NCI-H1694 (cell line): ENCODE measurements around the gene EPN2.

Experiments
- DNase-seq: peaks from one replicate; lab custom pipeline; 2025; lab: John Stamatoyannopoulos, UW

The EPN2 gene

DNA sequence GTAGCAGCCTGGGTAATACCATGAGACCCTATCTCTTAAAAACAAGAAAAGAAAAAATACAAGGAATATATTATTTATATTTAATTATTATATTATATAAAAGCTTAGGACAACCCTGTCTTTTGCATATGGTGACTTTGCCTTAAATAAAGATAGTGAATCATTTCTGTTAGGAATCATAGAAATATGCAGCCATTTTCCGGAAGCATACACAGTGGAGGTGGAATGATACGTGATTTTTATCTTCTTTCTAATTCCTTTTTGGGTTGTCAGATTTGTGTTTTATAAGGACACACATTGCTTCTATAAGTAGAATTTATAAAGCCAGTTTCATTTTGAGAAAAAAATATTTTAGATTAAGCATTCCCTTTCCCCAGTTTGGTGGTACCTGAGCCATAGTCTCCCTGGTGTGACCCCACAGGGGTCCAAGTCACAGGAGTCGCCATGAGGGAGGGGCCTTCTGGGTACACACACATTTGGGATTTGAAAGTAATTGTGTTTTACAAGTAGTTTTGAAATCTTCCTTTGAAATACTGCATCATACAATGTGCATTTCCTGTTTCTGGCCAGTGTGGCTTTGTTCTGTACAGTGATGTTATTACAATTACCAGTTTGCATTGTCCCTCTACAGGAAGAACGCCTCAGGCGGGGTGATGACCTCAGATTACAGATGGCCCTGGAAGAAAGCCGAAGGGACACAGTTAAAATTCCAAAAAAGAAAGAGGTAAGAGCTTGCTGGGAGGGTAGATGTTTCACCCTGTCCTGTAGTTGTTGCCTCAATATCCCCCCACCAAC lies 74.5 kb downstream of the EPN2 start:
- DNase-seq, result no peak

DNA sequence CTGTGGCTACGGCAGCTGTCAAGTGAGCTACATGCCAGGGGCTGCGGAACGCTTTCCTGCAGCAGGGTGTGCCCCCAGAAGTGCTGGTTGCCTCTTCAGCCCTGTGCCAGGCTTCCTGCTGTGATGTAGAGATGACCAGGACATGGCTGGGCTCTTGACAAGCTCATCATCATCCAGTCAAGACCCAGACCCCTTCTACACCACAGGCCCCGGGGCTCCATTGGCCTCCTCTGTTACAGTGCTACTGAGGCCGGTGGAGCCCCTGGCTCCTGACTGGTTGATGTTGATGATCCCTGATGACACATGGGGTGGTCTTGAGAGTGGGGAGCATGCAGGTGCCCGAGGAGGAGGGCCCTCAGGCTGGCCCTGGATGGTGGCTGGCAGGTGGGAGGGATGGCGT lies 75.2 kb downstream of the EPN2 start:
- DNase-seq, result no peak

DNA sequence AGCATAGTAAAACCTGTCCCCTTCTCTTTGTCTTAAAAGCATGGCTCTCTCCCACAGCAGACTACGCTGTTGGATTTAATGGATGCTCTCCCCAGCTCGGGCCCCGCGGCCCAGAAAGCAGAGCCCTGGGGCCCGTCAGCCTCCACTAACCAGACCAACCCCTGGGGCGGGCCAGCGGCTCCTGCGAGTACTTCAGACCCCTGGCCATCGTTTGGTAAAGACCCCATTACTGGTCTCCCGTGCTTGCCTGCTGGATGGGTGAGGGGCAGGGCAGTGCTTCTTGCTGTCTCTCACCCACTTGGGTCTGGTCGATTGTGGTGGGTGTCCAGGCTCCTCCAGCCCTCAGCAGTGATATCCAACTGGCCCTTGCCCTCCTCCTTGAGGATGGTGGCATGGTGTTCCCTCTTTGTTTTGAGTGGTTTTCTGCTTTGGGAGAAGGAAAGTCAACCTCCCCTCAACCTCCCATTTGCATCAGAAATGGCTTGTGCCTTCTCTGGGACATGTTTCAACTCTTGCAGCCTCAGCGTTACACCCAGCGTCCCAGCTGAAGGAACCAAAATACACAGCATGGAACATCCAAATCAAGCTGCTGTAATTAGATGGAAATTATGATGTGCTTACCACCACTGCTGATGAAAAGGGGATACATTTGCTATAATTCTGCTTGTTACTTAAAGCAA lies 76.0 kb downstream of the EPN2 start:
- DNase-seq, result no peak

DNA sequence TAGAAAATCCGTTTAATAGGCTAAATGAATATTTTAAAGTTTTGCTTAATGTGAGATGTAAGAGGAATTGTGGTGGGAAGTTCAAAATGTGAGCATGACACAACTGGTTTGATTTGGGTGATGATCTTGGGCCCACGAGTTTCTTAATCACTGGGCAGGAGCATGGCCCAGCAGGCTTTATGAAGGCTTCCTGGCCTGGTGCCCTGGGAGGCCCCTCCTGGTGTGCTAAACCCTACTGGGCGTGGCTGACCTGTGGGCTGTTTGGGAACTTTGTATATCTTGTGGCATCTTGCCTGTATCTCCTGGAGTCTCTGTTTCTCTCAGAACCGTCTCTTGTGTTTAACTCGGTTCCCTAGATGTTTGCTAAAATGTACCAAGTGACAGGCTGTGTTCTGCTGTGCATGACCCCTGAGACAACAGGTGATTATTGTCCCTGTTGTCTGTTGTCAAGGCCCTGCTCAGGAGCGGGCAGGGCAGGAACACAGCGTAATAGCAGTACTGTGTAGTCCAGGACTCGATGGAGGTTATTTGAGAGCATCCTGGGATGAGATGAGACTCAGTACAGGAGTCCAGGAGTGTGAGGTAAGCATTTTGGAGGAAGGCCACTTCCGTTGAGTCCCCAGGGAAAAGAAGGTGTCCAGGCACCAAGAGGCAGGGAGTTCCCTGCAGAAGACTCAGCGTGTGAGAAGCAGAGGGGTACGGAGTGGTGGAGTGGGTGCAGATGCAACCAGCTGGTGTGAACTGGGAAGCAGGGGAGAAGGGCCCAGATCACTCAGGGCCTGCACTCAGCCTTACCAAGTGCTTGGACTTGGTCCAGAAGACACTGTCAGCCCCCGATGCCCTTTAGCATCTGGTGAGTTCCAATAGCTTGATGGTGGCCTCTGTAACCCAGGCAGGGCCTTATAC lies 76.8 kb downstream of the EPN2 start:
- DNase-seq, result no peak

DNA sequence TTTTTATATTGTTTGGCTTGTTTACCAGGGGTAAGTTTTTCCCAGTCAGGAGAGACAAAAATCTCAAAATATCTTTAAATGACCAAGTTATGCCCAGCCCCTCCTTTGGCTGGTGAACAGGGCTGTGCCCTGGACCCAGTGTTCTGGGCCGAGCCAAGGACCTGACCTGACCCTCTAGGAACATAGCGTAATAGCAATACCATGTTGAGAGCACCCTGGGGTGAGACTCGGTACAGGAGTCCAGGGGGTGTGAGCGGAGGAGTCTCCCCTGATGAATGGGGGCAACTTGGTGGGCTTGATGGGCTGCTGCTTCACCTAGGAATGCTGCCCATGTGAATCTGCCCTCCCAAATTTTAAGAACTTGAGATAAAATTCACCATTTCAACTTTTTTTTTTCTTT lies 77.9 kb downstream of the EPN2 start:
- no peak for DNase-seq

DNA sequence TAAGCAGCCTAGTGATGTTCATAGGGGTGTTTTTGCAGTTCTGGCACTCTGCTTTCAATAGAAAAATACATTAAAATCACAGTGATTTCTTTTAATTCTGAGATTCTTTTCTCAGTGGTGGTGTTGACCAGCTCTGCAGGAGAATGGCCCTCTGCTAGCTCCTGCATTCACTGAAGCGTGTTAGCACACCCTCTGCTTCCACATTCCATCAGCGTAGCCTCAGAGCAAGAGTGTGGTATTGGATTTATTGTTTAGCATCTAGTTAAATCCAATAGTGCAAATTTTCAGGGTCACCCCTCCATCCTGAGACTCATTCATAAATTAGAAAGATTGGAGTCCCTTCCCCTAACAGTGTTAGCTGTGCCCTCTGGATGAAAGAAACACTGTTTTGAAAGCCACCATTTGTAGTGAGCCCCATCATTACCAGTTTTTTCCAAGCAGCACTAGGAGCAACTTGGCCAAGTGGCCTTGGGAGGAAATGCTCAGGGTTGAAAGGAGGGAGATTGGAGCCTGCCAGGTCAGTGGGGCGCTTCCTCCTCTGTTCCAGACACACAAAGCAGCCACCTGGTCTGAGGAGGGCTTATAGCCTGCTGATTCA lies 79.7 kb downstream of the EPN2 start:
- DNase-seq, result no peak

DNA sequence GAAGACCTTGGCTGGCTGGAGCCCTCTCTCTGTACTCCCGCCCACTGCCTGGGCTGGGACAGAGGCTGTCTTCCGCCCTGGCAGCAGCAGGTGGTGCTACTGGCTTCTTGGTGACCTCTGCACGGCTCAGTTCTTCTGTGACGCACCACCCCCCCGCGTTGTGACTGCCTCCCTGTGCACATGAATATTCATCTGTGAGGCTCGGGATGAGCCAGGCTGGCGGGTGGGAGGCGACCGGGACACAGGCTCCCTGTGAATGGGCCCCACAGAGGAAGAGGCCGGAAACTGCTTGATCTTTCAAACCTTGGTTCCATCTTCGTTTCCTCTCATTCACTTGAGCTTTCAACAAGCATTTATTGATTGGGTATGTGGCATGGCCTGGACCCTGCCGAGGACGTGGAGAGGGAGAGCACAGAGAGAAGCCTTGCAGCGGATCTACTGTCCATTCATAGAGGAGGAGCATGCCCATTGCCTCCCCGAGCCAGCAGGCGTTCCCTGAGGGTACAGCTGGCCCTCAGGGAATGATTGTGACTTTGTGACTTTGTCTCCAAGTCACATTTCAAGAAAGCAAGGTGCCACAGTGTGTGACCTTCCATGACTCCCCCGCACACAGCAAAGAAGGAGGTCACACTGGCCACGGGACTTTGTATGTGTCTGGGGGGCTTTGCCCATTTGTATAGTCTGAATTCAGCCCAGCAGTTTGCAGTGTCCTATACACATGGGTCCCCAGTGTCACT lies 80.4 kb downstream of the EPN2 start:
- DNase-seq, result no peak

DNA sequence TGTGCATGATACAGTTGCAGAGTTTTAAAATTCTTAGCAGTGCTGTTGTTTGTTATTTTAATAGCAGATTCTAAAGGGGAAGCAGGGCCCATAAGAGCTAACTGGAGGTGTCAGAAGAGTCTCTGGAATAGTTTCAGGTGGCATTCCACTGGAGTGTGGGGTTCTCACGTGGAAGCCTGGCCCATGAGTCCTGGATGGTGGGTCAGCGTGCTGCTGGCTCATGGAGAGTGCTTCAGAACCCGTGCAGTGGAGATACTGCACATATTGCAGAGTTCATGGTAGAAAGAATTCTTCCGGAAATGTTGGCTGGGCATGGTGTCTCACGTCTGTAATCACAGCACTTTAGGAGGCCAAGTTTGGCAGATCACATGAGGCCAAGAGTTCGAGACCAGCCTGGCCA lies 81.4 kb downstream of the EPN2 start:
- no peak for DNase-seq

DNA sequence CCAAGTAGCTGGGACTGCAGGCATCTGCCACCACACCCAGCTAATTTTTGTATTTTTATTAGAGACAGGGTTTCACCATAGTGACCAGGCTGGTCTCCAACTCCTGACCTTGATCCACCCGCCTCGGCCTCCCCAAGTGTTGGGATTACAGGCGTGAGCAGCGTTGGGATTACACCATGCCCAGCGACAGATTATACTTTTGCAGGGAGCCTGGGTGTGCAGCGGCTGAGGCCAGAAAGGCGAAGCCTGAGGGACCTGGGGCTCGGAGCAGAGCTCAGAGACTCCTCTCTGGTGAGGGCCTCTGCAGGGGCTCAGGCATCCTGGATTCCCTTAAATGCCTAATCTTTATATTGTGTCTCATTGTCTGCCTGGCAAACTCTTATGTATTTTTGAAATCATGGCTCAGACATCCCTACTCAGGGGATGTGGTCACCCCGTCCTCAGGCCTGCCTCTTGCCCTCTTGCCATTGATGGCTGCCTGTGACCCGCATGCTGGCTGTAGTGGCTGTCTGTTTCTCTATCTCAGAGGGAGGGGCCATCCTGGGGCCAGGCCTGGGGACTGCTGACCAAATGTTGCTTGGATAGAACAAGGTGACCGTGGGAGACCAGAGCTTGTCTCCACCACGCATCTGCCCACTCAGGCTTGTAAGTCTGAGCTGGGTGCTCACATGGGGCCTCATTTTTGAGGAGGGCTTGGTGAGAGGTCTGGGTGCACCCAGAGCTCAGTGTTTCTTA lies 82.8 kb downstream of the EPN2 start:
- no peak for DNase-seq

DNA sequence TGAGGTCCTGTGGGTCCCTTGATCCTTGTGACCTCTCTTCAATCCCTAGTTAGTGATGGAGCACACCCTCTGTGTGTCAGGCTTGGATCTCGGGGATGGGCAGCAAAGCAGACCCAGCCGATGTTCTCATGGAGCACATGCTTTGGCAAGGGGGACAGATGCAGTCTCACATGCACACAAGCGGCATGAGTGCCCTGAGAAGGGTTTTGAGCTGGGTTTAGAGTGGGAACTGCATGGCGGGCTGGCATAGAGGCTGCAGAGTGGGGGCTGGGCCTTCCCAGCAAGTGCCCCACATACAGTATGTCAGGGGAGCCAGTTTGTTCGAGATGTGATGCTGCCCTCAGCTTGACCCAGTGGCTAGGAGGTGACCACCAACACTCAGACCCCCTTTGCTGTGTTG lies 83.7 kb downstream of the EPN2 start:
- DNase-seq, result no peak

DNA sequence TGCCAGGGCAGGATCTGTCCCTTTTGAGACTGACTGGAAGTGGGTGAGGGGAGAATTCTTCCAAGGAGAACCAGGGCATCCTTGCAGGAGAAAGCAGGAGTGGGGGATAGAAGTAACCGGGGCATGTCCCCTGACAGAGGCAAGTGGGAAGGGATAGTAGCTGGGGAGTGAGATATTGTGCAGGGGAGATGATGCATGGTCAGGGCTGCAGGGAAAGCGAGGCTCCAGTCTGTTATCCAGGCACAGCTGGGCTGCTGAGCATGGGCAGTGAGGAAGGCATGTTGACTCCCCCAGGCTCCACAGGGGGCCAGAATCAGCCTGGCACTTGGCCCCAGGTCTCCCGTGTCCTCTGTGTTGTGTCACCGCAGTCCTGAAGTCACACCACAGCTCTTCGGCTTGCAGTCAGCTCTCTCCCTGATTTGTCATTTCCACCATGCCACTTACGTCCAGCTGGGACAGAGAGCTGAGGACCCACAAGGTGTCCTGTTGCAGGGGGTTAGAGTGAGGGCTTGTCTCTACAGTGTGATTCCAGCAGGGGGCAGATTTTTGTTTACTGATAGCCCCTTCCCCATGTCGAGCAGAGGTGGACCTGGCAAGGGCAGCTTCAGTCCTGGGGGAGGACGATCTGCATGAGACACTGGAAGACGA lies 84.4 kb downstream of the EPN2 start:
- DNase-seq, result no peak

DNA sequence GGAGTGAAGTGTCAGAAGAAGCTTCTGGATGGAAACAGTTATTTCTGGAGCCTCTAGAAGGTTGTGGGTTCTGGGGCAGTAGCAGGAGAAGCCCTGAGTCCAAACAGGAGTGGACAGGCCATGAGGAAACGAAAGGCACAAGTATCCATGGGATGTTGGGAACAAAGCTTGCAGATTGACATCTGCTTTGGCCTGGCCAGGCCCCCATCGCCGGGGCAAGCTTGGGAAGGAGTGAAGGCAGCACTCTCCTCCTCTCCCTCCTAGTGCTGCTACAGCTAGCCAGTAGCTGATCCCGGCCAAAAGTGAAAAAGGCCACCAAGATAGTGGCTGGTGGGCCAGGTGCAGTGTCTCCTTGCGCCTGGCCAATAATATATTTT lies 85.0 kb downstream of the EPN2 start:
- no peak for DNase-seq

DNA sequence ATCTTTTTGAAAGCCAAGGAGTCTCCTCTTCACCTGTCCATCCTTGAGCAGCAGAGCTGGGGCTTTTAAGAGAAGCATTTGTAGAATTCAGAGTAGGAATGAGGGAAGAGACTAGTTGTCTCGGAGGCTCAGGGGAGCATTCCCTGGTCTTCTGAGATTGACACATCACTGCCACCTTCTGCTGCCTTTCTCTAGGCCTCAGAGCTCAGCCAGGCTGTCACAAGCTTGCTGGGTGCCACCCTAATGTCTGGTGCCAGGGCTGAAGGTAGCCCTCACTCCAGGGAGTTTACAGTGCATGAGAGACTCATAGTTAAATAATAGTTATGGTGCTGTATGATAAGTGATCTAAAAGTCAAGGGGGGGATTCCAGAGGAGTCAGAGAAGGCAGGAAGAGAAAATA lies 85.7 kb downstream of the EPN2 start:
- no peak for DNase-seq

DNA sequence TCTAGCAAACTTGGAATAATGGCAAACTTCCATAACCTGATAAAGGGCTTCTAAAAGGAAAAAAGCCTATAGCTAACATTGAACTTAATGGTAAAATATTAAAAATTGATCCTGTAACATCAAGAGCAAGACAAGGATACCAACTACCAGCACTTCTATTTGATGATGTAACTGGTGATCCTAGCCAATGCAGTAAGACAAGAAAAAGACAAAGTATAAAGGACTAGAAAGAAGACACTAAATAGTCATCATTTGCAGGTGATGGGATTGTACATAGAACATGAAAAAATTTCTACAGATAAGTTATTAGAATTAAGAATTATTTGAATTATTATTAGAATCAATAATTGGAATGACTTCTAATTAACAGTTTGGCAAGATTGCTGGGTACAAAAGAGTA lies 88.4 kb downstream of the EPN2 start:
- no peak for DNase-seq

DNA sequence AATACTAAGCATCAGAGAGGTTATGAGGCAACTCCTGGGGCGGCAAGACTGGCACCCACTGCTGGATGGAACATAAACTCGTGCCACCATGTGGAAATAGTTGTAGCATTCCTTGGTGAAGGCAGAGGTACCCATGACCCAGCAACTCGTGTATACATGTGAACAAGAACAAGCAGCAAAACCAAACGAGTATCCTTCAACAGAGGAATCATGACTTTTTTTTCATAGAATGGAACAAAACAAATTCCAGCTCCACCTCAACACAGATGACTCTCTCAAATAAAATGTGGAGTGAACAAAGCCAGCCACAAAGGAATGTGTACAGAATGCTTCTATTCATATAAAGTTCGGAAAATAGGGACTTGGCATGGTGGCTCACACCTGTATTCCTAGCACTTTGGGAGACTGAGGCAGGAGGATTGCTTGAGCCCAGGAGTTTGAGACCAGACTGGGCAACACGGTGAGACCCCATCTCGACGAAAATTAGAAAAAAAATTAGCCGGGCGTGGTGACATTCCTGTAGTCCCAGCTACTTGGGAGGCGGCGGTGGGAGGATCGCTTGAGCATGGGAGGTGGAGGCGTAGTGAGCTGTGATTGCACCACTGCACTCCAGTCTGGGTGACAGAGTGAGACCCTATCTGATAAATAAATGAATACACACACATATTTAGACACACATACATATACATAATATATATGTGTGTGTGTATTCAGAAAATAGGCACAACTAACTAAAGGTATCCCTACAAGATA lies 90.0 kb downstream of the EPN2 start:
- no peak for DNase-seq

DNA sequence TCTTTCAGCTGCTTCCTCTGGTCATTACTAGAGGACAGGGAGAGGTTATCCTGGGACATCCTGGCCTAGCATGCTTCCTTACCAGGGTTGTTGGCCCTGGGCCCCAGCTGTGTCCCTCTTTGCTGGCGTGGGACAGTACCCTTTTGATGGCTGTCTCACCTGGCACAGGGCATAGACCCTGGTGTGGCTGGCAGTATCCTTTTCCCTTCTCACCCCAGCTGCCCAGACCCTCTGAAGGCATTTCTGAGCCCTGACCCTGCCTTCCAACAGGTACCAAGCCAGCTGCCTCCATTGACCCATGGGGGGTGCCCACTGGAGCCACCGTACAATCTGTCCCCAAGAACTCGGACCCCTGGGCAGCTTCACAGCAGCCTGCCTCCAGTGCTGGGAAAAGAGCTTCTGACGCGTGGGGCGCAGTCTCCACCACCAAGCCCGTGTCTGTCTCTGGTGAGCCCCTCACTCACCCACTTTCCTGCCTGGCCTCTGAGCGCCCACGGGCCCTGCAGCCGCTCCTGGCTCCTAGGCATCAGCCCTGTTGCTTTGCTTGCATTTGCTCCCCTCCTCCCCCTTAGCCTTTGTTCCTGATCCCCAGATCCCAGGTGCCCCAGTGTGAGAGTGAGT lies 91.4 kb downstream of the EPN2 start:
- DNase-seq, result no peak

DNA sequence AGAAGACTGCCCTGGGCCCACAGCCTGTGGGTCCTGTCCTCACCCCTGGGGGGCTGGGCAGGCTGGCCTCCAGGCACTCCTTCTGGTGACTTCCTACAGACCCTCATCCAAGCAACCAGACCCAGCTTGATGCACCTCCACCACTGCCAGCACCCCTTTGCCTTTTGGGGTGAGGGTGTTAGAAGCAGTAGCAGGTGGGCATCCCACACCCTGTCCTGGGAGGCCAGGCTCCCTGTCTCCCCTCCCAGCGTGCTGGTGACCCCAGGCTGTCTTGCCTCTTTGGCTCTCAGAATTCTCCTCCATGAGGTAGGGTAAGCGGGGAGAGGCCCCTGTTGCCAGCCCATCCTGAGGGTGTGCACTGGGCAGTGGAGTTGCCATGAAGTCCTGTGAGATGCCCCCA lies 92.0 kb downstream of the EPN2 start:
- DNase-seq, result no peak

DNA sequence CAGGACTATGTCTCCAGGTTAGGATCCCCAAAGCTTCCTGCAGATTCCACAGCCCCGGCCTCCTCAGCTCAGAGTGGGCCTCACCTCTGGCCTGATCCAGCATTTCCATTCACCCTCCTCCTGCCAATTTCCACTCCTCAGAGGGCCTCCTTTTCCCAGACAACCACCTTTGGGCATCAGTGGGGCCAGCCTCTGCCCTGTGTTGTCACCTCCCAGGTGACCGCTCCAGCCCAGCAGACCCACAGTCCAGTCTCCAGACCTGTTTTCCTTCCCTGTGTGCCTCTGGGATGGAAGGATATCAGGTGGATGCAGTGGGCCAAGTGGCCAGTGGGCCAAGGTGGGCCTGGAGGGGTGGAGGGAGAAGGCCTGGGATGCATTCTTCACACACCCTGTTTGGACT lies 92.7 kb downstream of the EPN2 start:
- no peak for DNase-seq

DNA sequence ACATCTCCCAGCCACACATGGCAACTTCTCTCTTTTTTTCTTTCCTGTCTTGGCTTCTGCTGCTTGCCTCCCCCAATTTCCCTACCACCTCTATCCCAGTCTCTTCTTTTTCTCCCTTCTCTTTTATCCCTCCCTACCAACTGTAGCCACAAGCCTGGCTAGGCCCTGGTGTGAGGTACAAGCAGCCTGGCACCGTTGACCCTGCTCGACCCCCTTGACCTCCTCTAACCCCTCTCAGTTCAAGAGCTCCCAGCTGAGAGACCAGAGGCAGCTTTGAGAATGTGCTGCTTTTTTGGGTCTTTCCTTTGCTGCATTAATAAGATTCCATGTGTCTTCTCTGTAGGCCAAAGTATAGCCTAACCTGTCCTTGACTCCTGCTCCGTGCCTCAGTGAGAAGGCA lies 93.1 kb downstream of the EPN2 start:
- no peak for DNase-seq
